Activated CD8-positive, alpha-beta T cell treated with anti-CD3 and anti-CD28 coated beads for 36 hours (primary cell): ENCODE results near the gene MEGF11. TPM values are rescaled to one million over a fixed set of nuclear protein-coding genes. Genes with fewer than 3 reads are reported as not detected.

Experiments used
- ATAC-seq: fragments of 200-7000 bp; cut with Tn5 transposase; one replicate; pipeline ENCODE4 v1.10.0; 2021; ENCODE audit warnings: mild to moderate bottlenecking, moderate library complexity
- CTCF ChIA-PET: fragments of 350-600 bp; sonication (Branson Sonifier 250); formaldehyde crosslinking; loops from one replicate; lab custom pipeline; 2021; ENCODE audit warnings: antibody characterized with exemption; lab: Charles Lee
- POLR2A ChIA-PET: fragments of 350-600 bp; sonication (Branson Sonifier 250); formaldehyde crosslinking; loops from one replicate; lab custom pipeline; 2021; ENCODE audit warnings: antibody characterized with exemption; lab: Charles Lee
- DNase-seq: peaks from one replicate; pipeline ENCODE4 v3.0.0-alpha.2; 2020
- H3K27ac Mint-ChIP-seq: one replicate; pipeline ENCODE4 v1.8.0; 2021; ENCODE audit warnings: mild to moderate bottlenecking, mixed read lengths
- H3K27me3 Mint-ChIP-seq: one replicate; pipeline ENCODE4 v1.8.0; 2021; ENCODE audit warnings: mixed read lengths
- H3K36me3 Mint-ChIP-seq: one replicate; pipeline ENCODE4 v1.8.0; 2021; ENCODE audit warnings: low read depth, mixed read lengths
- H3K4me1 Mint-ChIP-seq: one replicate; pipeline ENCODE4 v1.8.0; 2021; ENCODE audit warnings: low read depth, mixed read lengths
- H3K4me3 Mint-ChIP-seq: one replicate; pipeline ENCODE4 v1.8.0; 2021; ENCODE audit warnings: mild to moderate bottlenecking, moderate library complexity, mixed read lengths
- H3K9me3 Mint-ChIP-seq: one replicate; pipeline ENCODE4 v1.8.0; 2021; ENCODE audit warnings: mixed read lengths
- CTCF ChIP-seq: fragments of 200-600 bp; IDR thresholded peaks from one replicate; pipeline ENCODE4 v1.8.0; 2022; ENCODE audit warnings: antibody characterized with exemption, mild to moderate bottlenecking
- intact Hi-C: fragments of 100-400 bp; cut with micrococcal nuclease; formaldehyde crosslinking; loops from one replicate; pipeline ENCODE4 v1.10.0; 2022
- total RNA-seq, 2 experiments: library from RNA; stranded (reverse); gene quantifications; one replicate each; pipeline ENCODE4 v1.2.3, GENCODE V29; 2021

The MEGF11 gene
- total RNA-seq, 2 experiments from 2014 or later, result not detected

- CTCF ChIA-PET, result no interaction called here
- Mint-ChIP-seq H3K27me3 (peaks cover 17% of the 10 kb centered on the region), H3K4me3 (no peak overlapping the region), H3K36me3 (no peaks in the 10 kb centered on the region), H3K4me1 (peaks cover 5% of the 10 kb centered on the region), H3K9me3 (no peaks in the 10 kb centered on the region), H3K27ac (no peak overlapping the region)
- intact Hi-C loops, result no loop called here
- POLR2A ChIA-PET, result interaction anchor here (0.7 kb wide), 1 partner anchor 401 kb away, joined by 3 read pairs; no protein-coding TSS in a partner anchor
- ATAC-seq (no peak), DNase-seq (no peak)
- no peak for TF ChIP-seq CTCF
Measured at GRCh38 chr15:65986416-65986815, 267.1 kb downstream of the MEGF11 start.

GRCh38 chr15:65985387-65985786, 268.2 kb downstream of the MEGF11 start:
- ChIA-PET CTCF (no interaction called here), POLR2A (no interaction called here)
- H3K4me1 Mint-ChIP-seq, result peaks cover 5% of the 10 kb centered on the region
- peaks cover 17% of the 10 kb centered on the region for H3K27me3 Mint-ChIP-seq
- DNase-seq, result no peak
- no peak overlapping the region for H3K27ac Mint-ChIP-seq
- H3K4me3 Mint-ChIP-seq, result no peak overlapping the region
- no peak for TF ChIP-seq CTCF
- H3K9me3 Mint-ChIP-seq, result no peaks in the 10 kb centered on the region
- no peak for ATAC-seq
- H3K36me3 Mint-ChIP-seq, result no peaks in the 10 kb centered on the region
- intact Hi-C loops, result no loop called here

GRCh38 chr15:65982627-65983322, 270.8 kb downstream of the MEGF11 start:
- Mint-ChIP-seq H3K27me3 (peaks cover 17% of the 10 kb centered on the region), H3K27ac (no peak overlapping the region), H3K36me3 (no peaks in the 10 kb centered on the region), H3K4me1 (peaks cover 5% of the 10 kb centered on the region), H3K9me3 (no peaks in the 10 kb centered on the region), H3K4me3 (peak overlapping the region; percentile 22)
- ATAC-seq (no peak), DNase-seq (no peak)
- ChIA-PET POLR2A (interaction anchor here (0.9 kb wide), 1 partner anchor 11 kb away, joined by 3 read pairs; no protein-coding TSS in a partner anchor), CTCF (interaction anchor here (0.7 to 2.1 kb wide), 6 partner anchors 33 to 249 kb away, joined by 3 to 8 read pairs (median 4); no protein-coding TSS in a partner anchor)
- intact Hi-C loops, result no loop called here
- no peak for TF ChIP-seq CTCF

- Mint-ChIP-seq H3K9me3 (no peaks in the 10 kb centered on the region), H3K27ac (no peak overlapping the region), H3K4me3 (peak overlapping the region; percentile 58), H3K4me1 (peaks cover 5% of the 10 kb centered on the region), H3K27me3 (peaks cover 17% of the 10 kb centered on the region), H3K36me3 (no peaks in the 10 kb centered on the region)
- peak; percentile 76 for DNase-seq
- POLR2A ChIA-PET, result interaction anchor here (0.7 to 0.9 kb wide), 2 partner anchors 12 to 42 kb away, joined by 3 to 4 read pairs; no protein-coding TSS in a partner anchor
- peak; percentile 49 for TF ChIP-seq CTCF
- intact Hi-C loops, result no loop called here
- ATAC-seq, result peak; percentile 93
- CTCF ChIA-PET, result interaction anchor here (0.7 to 2.1 kb wide), 8 partner anchors 19 to 250 kb away, joined by 3 to 8 read pairs (median 3); no protein-coding TSS in a partner anchor
Measured at GRCh38 chr15:65981837-65982626, 271.5 kb downstream of the MEGF11 start.
